ENCODE data around the gene SUPT5H.

- TF ChIP-seq EZH2phosphoT487 (IDR thresholded peaks at IDR 0.05; ENCODE audit: borderline replicate concordance, low read length) (no peak), CTCF (conservative IDR thresholded peaks at IDR 0.05; ENCODE audit: low read depth, low read length) (no peak), EZH2 (IDR thresholded peaks at IDR 0.05; ENCODE audit: low read length, unreplicated experiment) (no peak)
Measured at GRCh38 chr19:39432677-39433025, 12.7 kb upstream of the SUPT5H start.
